ENCODE measurements around the gene NELL1.

Gene NELL1

GRCh38 chr11:21390430-21390829, 721.0 kb downstream of the NELL1 start:
- no peak for DNase-seq (ENCODE audit: low read depth)
- TF ChIP-seq CTCF (conservative IDR thresholded peaks at IDR 0.05; ENCODE audit: control insufficient read depth, insufficient read depth, low read depth, low read length): no peak
- H3K4me3 ChIP-seq (ENCODE audit: control insufficient read depth, low read depth, low read length): no peak overlapping the region

- no peak overlapping the region for H3K4me3 ChIP-seq (ENCODE audit: control insufficient read depth, low read depth, low read length)
- DNase-seq (ENCODE audit: low read depth): no peak
- TF ChIP-seq CTCF (conservative IDR thresholded peaks at IDR 0.05; ENCODE audit: control insufficient read depth, insufficient read depth, low read depth, low read length): no peak
Measured at GRCh38 chr11:21396342-21397008, 727.1 kb downstream of the NELL1 start.

GRCh38 chr11:21398195-21398594, 728.8 kb downstream of the NELL1 start:
- H3K4me3 ChIP-seq (ENCODE audit: control insufficient read depth, low read depth, low read length): no peak overlapping the region
- DNase-seq (ENCODE audit: low read depth): no peak
- TF ChIP-seq CTCF (conservative IDR thresholded peaks at IDR 0.05; ENCODE audit: control insufficient read depth, insufficient read depth, low read depth, low read length): no peak

GRCh38 chr11:21401496-21401895, 732.1 kb downstream of the NELL1 start:
- H3K4me3 ChIP-seq (ENCODE audit: control insufficient read depth, low read depth, low read length): no peak overlapping the region
- no peak for TF ChIP-seq CTCF (conservative IDR thresholded peaks at IDR 0.05; ENCODE audit: control insufficient read depth, insufficient read depth, low read depth, low read length)
- DNase-seq (ENCODE audit: low read depth): no peak

GRCh38 chr11:21402274-21402673, 732.9 kb downstream of the NELL1 start:
- no peak for TF ChIP-seq CTCF (conservative IDR thresholded peaks at IDR 0.05; ENCODE audit: control insufficient read depth, insufficient read depth, low read depth, low read length)
- H3K4me3 ChIP-seq (ENCODE audit: control insufficient read depth, low read depth, low read length): no peak overlapping the region
- no peak for DNase-seq (ENCODE audit: low read depth)

- DNase-seq (ENCODE audit: low read depth): no peak
- no peak overlapping the region for H3K4me3 ChIP-seq (ENCODE audit: control insufficient read depth, low read depth, low read length)
- TF ChIP-seq CTCF (conservative IDR thresholded peaks at IDR 0.05; ENCODE audit: control insufficient read depth, insufficient read depth, low read depth, low read length): no peak
Measured at GRCh38 chr11:21403069-21403468, 733.7 kb downstream of the NELL1 start.

- H3K4me3 ChIP-seq (ENCODE audit: control insufficient read depth, low read depth, low read length): no peak overlapping the region
- no peak for TF ChIP-seq CTCF (conservative IDR thresholded peaks at IDR 0.05; ENCODE audit: control insufficient read depth, insufficient read depth, low read depth, low read length)
- DNase-seq (ENCODE audit: low read depth): no peak
Measured at GRCh38 chr11:21405422-21405821, 736.0 kb downstream of the NELL1 start.
